Kidney (tissue), 14 donors: ENCODE data around the gene SRCIN1. TPM values are rescaled to one million over a fixed set of nuclear protein-coding genes. Genes with fewer than 3 reads are reported as not detected.

Experiments
- DNase-seq, 5 donors: peaks; one replicate each; pipeline ENCODE4 v3.0.0-alpha.2; 2013 to 2020
- FAIRE-seq: peaks from 2 replicates; lab custom pipeline; 2012; peaks lifted over from hg19 to GRCh38; lab: Jason Lieb, UNC
- H3K27ac ChIP-seq, 2 donors: one replicate each; pipeline ENCODE4 v1.7.0; 2013; ENCODE audit warnings: low read depth in 2 of 2, low read length in 2 of 2, inconsistent platforms in 1 of 2
- H3K27me3 ChIP-seq: one replicate; pipeline ENCODE4 v1.7.1; 2013; ENCODE audit warnings: low read length, inconsistent platforms; ENCODE audit not compliant: control insufficient read depth, insufficient read depth
- H3K36me3 ChIP-seq, 3 donors: one replicate each; pipeline versions ENCODE4 v1.7.0 to v1.7.1; 2013; ENCODE audit warnings: low read length in 3 of 3, control low read depth in 1 of 3, inconsistent platforms in 1 of 3; ENCODE audit not compliant: insufficient read depth in 3 of 3, control insufficient read depth in 2 of 3
- H3K4me1 ChIP-seq, 3 donors: one replicate each; pipeline versions ENCODE4 v1.7.0 to v1.7.1; 2013; ENCODE audit warnings: low read length in 3 of 3, inconsistent platforms in 1 of 3, low read depth in 1 of 3; ENCODE audit not compliant: control insufficient read depth in 2 of 3, insufficient read depth in 2 of 3
- H3K4me3 ChIP-seq, 3 donors: one replicate each; pipeline versions ENCODE4 v1.7.0 to v1.8.1; 2013; ENCODE audit warnings: low read length in 3 of 3, control low read depth in 1 of 3, inconsistent platforms in 1 of 3
- H3K9ac ChIP-seq, 3 donors: one replicate each; pipeline versions ENCODE4 v1.7.0 to v1.7.1; 2013; ENCODE audit warnings: low read length in 3 of 3, control low read depth in 1 of 3, inconsistent platforms in 1 of 3
- H3K9me3 ChIP-seq, 3 donors: one replicate each; pipeline versions ENCODE4 v1.7.0 to v1.7.1; 2013; ENCODE audit warnings: low read length in 3 of 3, control low read depth in 1 of 3, inconsistent platforms in 1 of 3; ENCODE audit not compliant: control insufficient read depth in 2 of 3, insufficient read depth in 1 of 3
- intact Hi-C: fragments of 100-400 bp; cut with DNase I; formaldehyde crosslinking; loops from one replicate; pipeline ENCODE4 v1.11.1; 2022
- polyA plus RNA-seq: library from polyadenylated mRNA; stranded (reverse); fragments of 350-450 nt; fragmentation: Illumina TruSeq; extraction: RNeasy Lipid Tissue Mini Kit (QIAGEN cat#74804); gene quantifications from one replicate; pipeline ENCODE4 v1.2.3, GENCODE V29; 2014; ENCODE audit warnings: low read depth, low replicate concordance; ENCODE audit not compliant: insufficient read depth
- total RNA-seq: library from RNA; stranded (reverse); fragmentation: NEBNext Ultra II Directional; extraction: Animal tissue kit (Norgen Biotek cat#: 25700); gene quantifications from one replicate; pipeline ENCODE4 v1.2.1, GENCODE V29; 2021
- TF ChIP-seq, protein P1 (sequence below): IDR thresholded peaks from 3 replicates; pipeline ENCODE4 v1.5.1; 2012; ENCODE audit warnings: mild to moderate bottlenecking, moderate library complexity, borderline replicate concordance; ENCODE audit not compliant: insufficient read depth; ENCODE audit errors: extremely low read depth
- donor health status: control.
- donor health status: control.
- donor health status: control.
- donor health status: control.
- donor health status: control.
- donor health status: DM: yes; HTN: yes; CAD: no.
- donor health status: Normal renal cell carcinoma (clear cell type).

Gene SRCIN1
- total and polyA plus RNA-seq, 2 donors from 2014 or later = 0.34 to 6.1 TPM

- Histone ChIP-seq H3K36me3 (no peaks in the 10 kb centered on the region), H3K9ac (no peak overlapping the region), H3K4me3 (no peak overlapping the region), H3K27ac (no peak overlapping the region), H3K4me1 (peaks cover 0 to 5% (median 0%) of the 10 kb centered on the region in 3 donors), H3K9me3 (no peaks in the 10 kb centered on the region), H3K27me3 (no peaks in the 10 kb centered on the region)
- TF ChIP-seq, protein P1, sequence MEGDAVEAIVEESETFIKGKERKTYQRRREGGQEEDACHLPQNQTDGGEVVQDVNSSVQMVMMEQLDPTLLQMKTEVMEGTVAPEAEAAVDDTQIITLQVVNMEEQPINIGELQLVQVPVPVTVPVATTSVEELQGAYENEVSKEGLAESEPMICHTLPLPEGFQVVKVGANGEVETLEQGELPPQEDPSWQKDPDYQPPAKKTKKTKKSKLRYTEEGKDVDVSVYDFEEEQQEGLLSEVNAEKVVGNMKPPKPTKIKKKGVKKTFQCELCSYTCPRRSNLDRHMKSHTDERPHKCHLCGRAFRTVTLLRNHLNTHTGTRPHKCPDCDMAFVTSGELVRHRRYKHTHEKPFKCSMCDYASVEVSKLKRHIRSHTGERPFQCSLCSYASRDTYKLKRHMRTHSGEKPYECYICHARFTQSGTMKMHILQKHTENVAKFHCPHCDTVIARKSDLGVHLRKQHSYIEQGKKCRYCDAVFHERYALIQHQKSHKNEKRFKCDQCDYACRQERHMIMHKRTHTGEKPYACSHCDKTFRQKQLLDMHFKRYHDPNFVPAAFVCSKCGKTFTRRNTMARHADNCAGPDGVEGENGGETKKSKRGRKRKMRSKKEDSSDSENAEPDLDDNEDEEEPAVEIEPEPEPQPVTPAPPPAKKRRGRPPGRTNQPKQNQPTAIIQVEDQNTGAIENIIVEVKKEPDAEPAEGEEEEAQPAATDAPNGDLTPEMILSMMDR = no peak
- DNase-seq (peak in 1 of 5 donors; percentile 91), FAIRE-seq (no peak)
- intact Hi-C loops = no loop called here
Measured at GRCh38 chr17:38590988-38591758, 14.6 kb downstream of the SRCIN1 start.

DNA sequence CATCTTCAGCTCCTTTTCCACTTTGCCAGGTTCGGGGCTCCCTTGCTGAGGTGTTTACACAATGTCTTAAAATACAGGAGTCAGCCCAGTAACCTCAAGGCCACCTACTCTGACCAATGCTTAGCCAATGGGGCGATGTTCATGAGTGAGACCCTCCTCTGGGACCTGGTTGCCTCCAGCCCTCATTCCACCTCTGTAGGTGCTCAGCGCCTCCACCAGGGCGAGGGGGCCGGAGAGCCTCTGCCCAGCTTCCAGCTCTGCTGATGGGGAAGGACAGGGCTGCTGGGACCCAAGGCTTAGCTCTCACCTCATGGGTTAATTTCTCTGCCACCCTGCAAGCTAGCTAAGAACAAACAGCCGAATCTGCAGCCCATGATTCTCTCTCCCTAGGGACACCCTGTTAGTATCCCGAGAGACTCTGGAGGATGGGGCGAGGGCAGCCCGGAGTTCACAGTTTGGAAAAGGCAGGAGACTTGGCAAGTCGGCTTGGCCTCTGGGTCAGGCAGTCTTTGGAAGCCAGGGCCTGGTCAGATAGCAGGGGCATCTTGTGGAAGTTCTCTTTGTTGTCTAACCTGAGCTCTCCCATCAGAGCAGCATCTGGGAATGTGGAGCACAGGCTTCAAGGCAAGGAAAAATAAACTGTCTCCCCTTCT is 16.2 kb downstream of the SRCIN1 start:
- FAIRE-seq (no peak), DNase-seq (peak in 1 of 5 donors; percentile 45)
- no peak overlapping the region for H3K9ac ChIP-seq
- no peaks in the 10 kb centered on the region for H3K36me3 ChIP-seq
- intact Hi-C loops = no loop called here
- H3K4me1 ChIP-seq = peaks cover 0 to 5% (median 0%) of the 10 kb centered on the region in 3 donors
- TF ChIP-seq, protein P1 = no peak
- no peaks in the 10 kb centered on the region for H3K27me3 ChIP-seq
- H3K27ac ChIP-seq = no peak overlapping the region
- H3K9me3 ChIP-seq = no peaks in the 10 kb centered on the region
- H3K4me3 ChIP-seq = no peak overlapping the region

DNA sequence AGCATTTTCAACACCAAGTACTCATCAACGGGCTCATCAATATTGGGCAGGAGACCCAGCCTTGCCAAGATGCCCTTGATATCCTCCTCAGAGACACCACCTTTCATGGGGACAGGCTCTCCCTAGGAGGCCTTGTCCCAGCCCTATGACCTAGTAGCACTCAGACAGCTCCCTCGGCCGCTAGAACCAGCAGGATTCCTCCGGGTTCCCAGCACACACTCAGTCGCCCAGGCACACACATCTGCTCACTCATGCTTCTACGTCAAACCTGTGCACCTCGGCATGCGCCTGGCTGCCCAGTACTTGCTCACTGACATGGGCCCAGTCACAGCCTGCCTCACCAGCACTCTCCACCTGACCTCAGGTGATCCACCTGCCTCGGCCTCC is 17.0 kb downstream of the SRCIN1 start:
- Histone ChIP-seq H3K4me3 (no peak overlapping the region), H3K4me1 (peaks cover 0 to 5% (median 0%) of the 10 kb centered on the region in 3 donors), H3K9me3 (no peaks in the 10 kb centered on the region), H3K27me3 (no peaks in the 10 kb centered on the region), H3K27ac (no peak overlapping the region), H3K9ac (no peak overlapping the region), H3K36me3 (no peaks in the 10 kb centered on the region)
- peak in 1 of 5 donors; percentile 53 for DNase-seq
- no peak for FAIRE-seq
- TF ChIP-seq, protein P1 = no peak
- intact Hi-C loops = no loop called here
